ENCODE results near the gene NOS1. TPM values are rescaled to one million over a fixed set of nuclear protein-coding genes. Genes with fewer than 3 reads are reported as not detected.
A peak's percentile ranks its signal among the peaks of the same experiment; 100 is the strongest.

NOS1 gene
- total RNA-seq, 1 experiment from 2014 or later = 2.3 TPM

GRCh38 chr12:117273091-117273490 is 88.3 kb downstream of the NOS1 start:
- H3K27me3 ChIP-seq (ENCODE audit: insufficient read depth, low read length) = no peaks in the 10 kb centered on the region
- H4K5ac ChIP-seq (ENCODE audit: insufficient read length, low read depth, low read length) = no peak overlapping the region
- no peak overlapping the region for H3K27ac ChIP-seq (ENCODE audit: insufficient read length, low read depth, low read length)
- H2BK20ac ChIP-seq (ENCODE audit: low read depth, low read length, poor library complexity, severe bottlenecking) = no peak overlapping the region
- no peak overlapping the region for H3K18ac ChIP-seq (ENCODE audit: insufficient read length, low read depth, low read length)
- H3K4ac ChIP-seq (ENCODE audit: low read depth, low read length) = no peak overlapping the region
- H2BK12ac ChIP-seq (ENCODE audit: insufficient read length, low read depth, low read length) = no peak overlapping the region
- H4K91ac ChIP-seq (ENCODE audit: insufficient read length, low read depth, low read length) = no peak overlapping the region
- Mint-ChIP-seq H3K9me3 (no peaks in the 10 kb centered on the region; a peak in 2 of 5 replicates), H3K36me3 (ENCODE audit: insufficient read depth in 1 of 3, low read depth in 3 of 3) (peaks cover 0 to 4% (median 0%) of the 10 kb centered on the region in 3 experiments; a peak in 1 of 7 replicates), H3K4me1 (peaks cover 7 to 8% of the 10 kb centered on the region in 2 experiments), H3K27ac (peak overlapping the region in 1 of 3 experiments; percentile 34; a peak in 1 of 7 replicates), H3K27me3 (ENCODE audit: low read depth) (no peaks in the 10 kb centered on the region; the same call in 1 of the 2 replicates), H3K4me3 (no peak overlapping the region)
- no peak for TF ChIP-seq CTCF (conservative IDR thresholded peaks at IDR 0.05)
- H3K56ac ChIP-seq (ENCODE audit: insufficient read length, low read depth, low read length) = no peak overlapping the region
- H2AK5ac ChIP-seq (ENCODE audit: insufficient read length, low read length) = no peak overlapping the region
- H3K4me2 ChIP-seq (ENCODE audit: insufficient read depth, insufficient read length, low read length) = no peak overlapping the region
- H2BK120ac ChIP-seq (ENCODE audit: low read depth, low read length, poor library complexity, severe bottlenecking) = no peak overlapping the region
- no peaks in the 10 kb centered on the region for H3K79me1 ChIP-seq (ENCODE audit: insufficient read depth, low read depth, low read length, poor library complexity, severe bottlenecking)
- no CpG with 5 or more reads among the region's 2 CpGs for WGBS (ENCODE audit: extremely low coverage, insufficient read length, low lambda C conversion rate)
- H2BK15ac ChIP-seq (ENCODE audit: low read depth, low read length) = no peak overlapping the region
- H3K4me1 ChIP-seq (ENCODE audit: insufficient read depth, low read length) = no peaks in the 10 kb centered on the region
- H3K79me2 ChIP-seq (ENCODE audit: insufficient read depth, low read length) = no peaks in the 10 kb centered on the region
- H2AFZ ChIP-seq (ENCODE audit: low read length) = no peak overlapping the region
- H3K9ac ChIP-seq (ENCODE audit: extremely low read depth, insufficient read length, low read length) = no peak overlapping the region
- no peaks in the 10 kb centered on the region for H4K20me1 ChIP-seq (ENCODE audit: control insufficient read depth, insufficient read depth, insufficient read length)
- H3K14ac ChIP-seq (ENCODE audit: insufficient read depth, low read length) = no peak overlapping the region
- no peaks in the 10 kb centered on the region for H3K23me2 ChIP-seq (ENCODE audit: insufficient read length, low read depth, low read length, poor library complexity, severe bottlenecking)
- DNase-seq = no peak
- no peak overlapping the region for H4K8ac ChIP-seq (replicated peaks; ENCODE audit: insufficient read length, low read depth, low read length)
- H3T11ph ChIP-seq (ENCODE audit: low read length) = no peak overlapping the region
- no peaks in the 10 kb centered on the region for H3K9me3 ChIP-seq (ENCODE audit: control insufficient read depth, low read depth, low read length)
- no peak overlapping the region for H2BK5ac ChIP-seq (ENCODE audit: insufficient read length, low read length)
- H3K23ac ChIP-seq (ENCODE audit: insufficient read length, low read depth, low read length) = no peak overlapping the region
